ENCODE data around the gene SEC22C.

SEC22C gene

GRCh38 chr3:42504334-42505127 is 77.2 kb downstream of the SEC22C start:
- Histone ChIP-seq H3K9ac (no peak overlapping the region), H3K4me3 (ENCODE audit: low read depth, low read length) (no peak overlapping the region), H3K27me3 (ENCODE audit: control insufficient read depth, insufficient read depth, low read length) (no peaks in the 10 kb centered on the region), H3K36me3 (ENCODE audit: control insufficient read depth, insufficient read depth, low read length) (no peaks in the 10 kb centered on the region), H3K4me2 (ENCODE audit: low read length) (no peak overlapping the region), H3K27ac (no peak overlapping the region), H3K4me1 (peaks cover 2% of the 10 kb centered on the region), H2AFZ (no peak overlapping the region), H3K9me3 (ENCODE audit: control insufficient read depth, low read length) (no peaks in the 10 kb centered on the region), H3K79me2 (no peaks in the 10 kb centered on the region)
- no peak for TF ChIP-seq CTCF (IDR thresholded peaks at IDR 0.05)

- no peak overlapping the region for H3K4me2 ChIP-seq (ENCODE audit: low read length)
- H2AFZ ChIP-seq = no peak overlapping the region
- no peaks in the 10 kb centered on the region for H3K36me3 ChIP-seq (ENCODE audit: control insufficient read depth, insufficient read depth, low read length)
- H3K27ac ChIP-seq = no peak overlapping the region
- H3K27me3 ChIP-seq (ENCODE audit: control insufficient read depth, insufficient read depth, low read length) = no peaks in the 10 kb centered on the region
- peaks cover 2% of the 10 kb centered on the region for H3K4me1 ChIP-seq
- H3K79me2 ChIP-seq = no peaks in the 10 kb centered on the region
- no peaks in the 10 kb centered on the region for H3K9me3 ChIP-seq (ENCODE audit: control insufficient read depth, low read length)
- no peak overlapping the region for H3K9ac ChIP-seq
- TF ChIP-seq CTCF (IDR thresholded peaks at IDR 0.05) = no peak
- no peak overlapping the region for H3K4me3 ChIP-seq (ENCODE audit: low read depth, low read length)
Measured at GRCh38 chr3:42503957-42504333, 77.8 kb downstream of the SEC22C start.

GRCh38 chr3:42503251-42503924 is 78.4 kb downstream of the SEC22C start:
- no peak overlapping the region for H3K4me3 ChIP-seq (ENCODE audit: low read depth, low read length)

GRCh38 chr3:42502429-42503250 is 79.1 kb downstream of the SEC22C start, which contains the start of gene VIPR1:
Gene VIPR1 (plus strand): TSS chr3:42502643. CDS start chr3:42502736, 93 bp downstream.
- H3K27ac ChIP-seq = peak within 1 kb of the TSS; percentile 46
- no peak for TF ChIP-seq CTCF (IDR thresholded peaks at IDR 0.05)
- no peaks in the 10 kb centered on the region for H3K36me3 ChIP-seq (ENCODE audit: control insufficient read depth, insufficient read depth, low read length)
- H3K9ac ChIP-seq = no peak within 1 kb of the TSS
- peaks cover 2% of the 10 kb centered on the region for H3K4me1 ChIP-seq
- H3K79me2 ChIP-seq = no peaks in the 10 kb centered on the region
- no peaks in the 10 kb centered on the region for H3K9me3 ChIP-seq (ENCODE audit: control insufficient read depth, low read length)
- H3K4me2 ChIP-seq (ENCODE audit: low read length) = peak within 1 kb of the TSS; percentile 95
- no peaks in the 10 kb centered on the region for H3K27me3 ChIP-seq (ENCODE audit: control insufficient read depth, insufficient read depth, low read length)
- peak within 1 kb of the TSS; percentile 85 for H2AFZ ChIP-seq
- peak within 1 kb of the TSS; percentile 67 for H3K4me3 ChIP-seq (ENCODE audit: low read depth, low read length)

More at GRCh38 chr3:42503251-42503924, 78.4 kb downstream of the SEC22C start:
- Histone ChIP-seq H3K27me3 (ENCODE audit: control insufficient read depth, insufficient read depth, low read length) (no peaks in the 10 kb centered on the region), H3K9ac (no peak overlapping the region), H3K4me1 (peaks cover 2% of the 10 kb centered on the region), H3K4me2 (ENCODE audit: low read length) (no peak overlapping the region), H3K36me3 (ENCODE audit: control insufficient read depth, insufficient read depth, low read length) (no peaks in the 10 kb centered on the region), H3K27ac (no peak overlapping the region), H3K9me3 (ENCODE audit: control insufficient read depth, low read length) (no peaks in the 10 kb centered on the region), H3K79me2 (no peaks in the 10 kb centered on the region), H2AFZ (peak overlapping the region; percentile 85)
- no peak for TF ChIP-seq CTCF (IDR thresholded peaks at IDR 0.05)

All from parathyroid adenoma (tissue), 2 donors.